H1 (cell line): ENCODE results near the gene ARHGEF3. TPM values are rescaled to one million over a fixed set of nuclear protein-coding genes. Genes with fewer than 3 reads are reported as not detected.

ENCODE experiments used
- CTCF ChIA-PET: fragments of 300-600 bp; sonication (Branson Sonifier 250); formaldehyde crosslinking; loops from one replicate; lab custom pipeline; 2021; ENCODE audit not compliant: partially characterized antibody; lab: Charles Lee
- POLR2A ChIA-PET: fragments of 300-600 bp; sonication (Branson Sonifier 250); formaldehyde crosslinking; loops from one replicate; lab custom pipeline; 2021; ENCODE audit warnings: inconsistent platforms; ENCODE audit not compliant: partially characterized antibody; lab: Charles Lee
- DNase-seq, 2 experiments: peaks; one replicate each; pipeline versions ENCODE4 v3.0.0 to v3.0.0-alpha.2; 2010 to 2022; ENCODE audit warnings: low spot score in 2 of 2, low read depth in 1 of 2, mixed read lengths in 1 of 2
- FAIRE-seq: peaks from 2 replicates; lab custom pipeline; 2011; peaks lifted over from hg19 to GRCh38; lab: Jason Lieb, UNC
- H2AFZ ChIP-seq: 2 replicates; pipeline ENCODE4 v1.8.1; 2012; ENCODE audit warnings: low read length, inconsistent platforms
- H2AK5ac ChIP-seq: 2 replicates; pipeline ENCODE4 v1.6.1; 2013; ENCODE audit warnings: low read depth, low read length
- H2BK120ac ChIP-seq: replicated peaks from 2 replicates; pipeline ENCODE3; 2013; ENCODE audit warnings: low read depth, low read length, inconsistent platforms
- H2BK12ac ChIP-seq: 2 replicates; pipeline ENCODE4 v1.6.1; 2013; ENCODE audit warnings: low read depth, low read length
- H2BK15ac ChIP-seq: 2 replicates; pipeline ENCODE4 v1.6.1; 2013; ENCODE audit warnings: low read length
- H2BK20ac ChIP-seq: 2 replicates; pipeline ENCODE4 v1.6.1; 2013; ENCODE audit warnings: low read length
- H2BK5ac ChIP-seq: 2 replicates; pipeline ENCODE4 v1.6.1; 2013; ENCODE audit warnings: low read depth, low read length
- H3K14ac ChIP-seq: 2 replicates; pipeline ENCODE4 v1.6.1; 2013; ENCODE audit warnings: inconsistent platforms; ENCODE audit not compliant: insufficient read length
- H3K18ac ChIP-seq: 2 replicates; pipeline ENCODE4 v1.6.1; 2013; ENCODE audit warnings: low read length; ENCODE audit errors: extremely low read depth
- H3K23ac ChIP-seq: 2 replicates; pipeline ENCODE4 v1.6.1; 2013; ENCODE audit warnings: inconsistent platforms; ENCODE audit not compliant: insufficient read length
- H3K23me2 ChIP-seq: 2 replicates; pipeline ENCODE4 v1.6.1; 2013; ENCODE audit warnings: low read depth, low read length
- H3K27ac ChIP-seq: 2 replicates; pipeline ENCODE4 v1.6.1; 2011; ENCODE audit warnings: low read depth, low read length, inconsistent platforms
- H3K27me3 ChIP-seq, 4 experiments: replicated peaks in 1 of 4; 1 replicate in 1 of 4; 2 replicates in 3 of 4; pipeline versions ENCODE4 v1.6.1 to v1.8.1; 2011 to 2013; ENCODE audit warnings: low read length in 3 of 4, mild to moderate bottlenecking in 3 of 4, inconsistent platforms in 2 of 4, mixed read lengths in 2 of 4, moderate library complexity in 1 of 4; ENCODE audit not compliant: control insufficient read depth in 3 of 4, insufficient read depth in 3 of 4; ENCODE audit errors: extremely low read depth in 1 of 4
- H3K36me3 ChIP-seq, 4 experiments: 2 replicates each; pipeline versions ENCODE4 v1.6.1 to v1.8.1; 2011 to 2013; ENCODE audit warnings: mild to moderate bottlenecking in 4 of 4, low read length in 3 of 4, moderate library complexity in 2 of 4, control low read depth in 1 of 4, inconsistent platforms in 1 of 4; ENCODE audit not compliant: insufficient read depth in 4 of 4, control insufficient read depth in 2 of 4
- H3K4ac ChIP-seq: replicated peaks from 2 replicates; pipeline ENCODE3; 2013; ENCODE audit warnings: low read length, low read depth, mixed read lengths, inconsistent platforms; ENCODE audit not compliant: insufficient read length
- H3K4me1 ChIP-seq, 4 experiments: replicated peaks in 1 of 4; 1 replicate in 1 of 4; 2 replicates in 3 of 4; pipeline versions ENCODE4 v1.6.1 to v1.8.1; 2011 to 2013; ENCODE audit warnings: low read length in 3 of 4, inconsistent platforms in 2 of 4, mixed read lengths in 1 of 4; ENCODE audit not compliant: insufficient read depth in 4 of 4, control insufficient read depth in 3 of 4
- H3K4me2 ChIP-seq, 2 experiments: 2 replicates each; pipeline versions ENCODE4 v1.6.1 to v1.8.1; 2011 to 2013; ENCODE audit warnings: low read depth in 2 of 2, low read length in 2 of 2, control low read depth in 1 of 2, inconsistent platforms in 1 of 2, mild to moderate bottlenecking in 1 of 2; ENCODE audit not compliant: insufficient read depth in 1 of 2
- H3K4me3 ChIP-seq, 4 experiments: fragments of 200-600, 300-600 bp in 1 of 4; sonication (generic), shearing (Covaris generic), sonication (Bioruptor Twin) in 1 of 4; 2 replicates each; pipeline versions ENCODE4 v1.5.1 to v1.8.1; 2011 to 2016; ENCODE audit warnings: low read length in 4 of 4, low read depth in 3 of 4, control low read depth in 2 of 4, inconsistent platforms in 2 of 4, mild to moderate bottlenecking in 2 of 4, mixed read lengths in 1 of 4, moderate library complexity in 1 of 4; ENCODE audit not compliant: insufficient read depth in 2 of 4; ENCODE audit errors: extremely low read depth in 1 of 4
- H3K56ac ChIP-seq: replicated peaks from 2 replicates; pipeline ENCODE3; 2013; ENCODE audit warnings: low read depth, mild to moderate bottlenecking, mixed read lengths, low read length, inconsistent platforms; ENCODE audit not compliant: insufficient read length
- H3K79me1 ChIP-seq: 2 replicates; pipeline ENCODE4 v1.6.1; 2013; ENCODE audit warnings: low read depth, low read length, control low read depth
- H3K79me2 ChIP-seq, 2 experiments: 2 replicates each; pipeline versions ENCODE4 v1.6.1 to v1.8.1; 2012 to 2013; ENCODE audit warnings: low read length in 2 of 2, mild to moderate bottlenecking in 2 of 2, inconsistent platforms in 1 of 2; ENCODE audit not compliant: insufficient read depth in 2 of 2, control insufficient read depth in 1 of 2
- H3K9ac ChIP-seq, 4 experiments: replicated peaks in 1 of 4; 1 replicate in 1 of 4; 2 replicates in 3 of 4; pipeline versions ENCODE4 v1.6.1 to v1.8.1; 2011 to 2013; ENCODE audit warnings: low read depth in 3 of 4, low read length in 3 of 4, control low read depth in 2 of 4, mild to moderate bottlenecking in 2 of 4, moderate library complexity in 2 of 4, inconsistent platforms in 1 of 4; ENCODE audit errors: extremely low read depth in 1 of 4
- H3K9me3 ChIP-seq, 2 experiments: 2 replicates each; pipeline versions ENCODE4 v1.6.1 to v1.8.1; 2012 to 2013; ENCODE audit warnings: mild to moderate bottlenecking in 2 of 2, moderate library complexity in 2 of 2, control low read depth in 1 of 2, inconsistent platforms in 1 of 2, low read depth in 1 of 2, low read length in 1 of 2, mixed read lengths in 1 of 2; ENCODE audit not compliant: insufficient read depth in 2 of 2
- H4K20me1 ChIP-seq, 2 experiments: replicated peaks in 1 of 2; 2 replicates each; pipeline versions ENCODE3 to v1.8.1; 2011 to 2013; ENCODE audit warnings: inconsistent platforms in 2 of 2, low read length in 2 of 2, mild to moderate bottlenecking in 1 of 2; ENCODE audit not compliant: insufficient read depth in 2 of 2, control insufficient read depth in 1 of 2
- H4K5ac ChIP-seq: 2 replicates; pipeline ENCODE4 v1.6.1; 2013; ENCODE audit warnings: low read length, low read depth, mixed read lengths, inconsistent platforms; ENCODE audit not compliant: insufficient read length
- H4K8ac ChIP-seq: 2 replicates; pipeline ENCODE4 v1.8.0; 2013; ENCODE audit warnings: mild to moderate bottlenecking, moderate library complexity, low read length, inconsistent platforms; ENCODE audit not compliant: insufficient read depth; ENCODE audit errors: extremely low read depth
- H4K91ac ChIP-seq: replicated peaks from 2 replicates; pipeline ENCODE3; 2013; ENCODE audit warnings: low read length, mixed read lengths, inconsistent platforms; ENCODE audit not compliant: insufficient read length
- SIX5 ChIP-seq: IDR thresholded peaks from 2 replicates; pipeline ENCODE4 v1.6.1; 2011; ENCODE audit warnings: mild to moderate bottlenecking, low read depth, low read length
- WGBS, 2 experiments: shearing (Covaris generic) in 1 of 2; methylation state at CpG; one replicate each; pipeline versions ENCODE4 v1.1.6 to v1.1.7; 2013 to 2015; ENCODE audit warnings: low lambda C conversion rate in 2 of 2, mixed read lengths in 2 of 2, inconsistent platforms in 1 of 2, low coverage in 1 of 2, missing lambda C conversion rate in 1 of 2; ENCODE audit not compliant: insufficient replicate concordance in 2 of 2, insufficient coverage in 1 of 2, insufficient read length in 1 of 2; ENCODE audit errors: extremely low coverage in 1 of 2, missing lambda C conversion rate in 1 of 2; 5-methylcytosine and 5-hydroxymethylcytosine counted together
- polyA plus RNA-seq, 7 experiments: library from polyadenylated mRNA; depleted of rRNA in 3 of 7; stranded (reverse) in 5 of 7; unstranded in 2 of 7; fragments of >200 nt in 5 of 7; fragments of 200-250 nt in 2 of 7; gene quantifications; 1 replicate in 5 of 7; 2 replicates in 1 of 7; 4 replicates in 1 of 7; pipeline versions ENCODE4 v1.2.1 to v1.2.3, GENCODE V29; 2011 to 2013; ENCODE audit warnings: missing spikeins in 2 of 7, mixed read lengths in 2 of 7
- total RNA-seq: library from RNA; stranded (reverse); fragmentation: NEBNext Ultra II Directional; extraction: Animal tissue kit (Norgen Biotek cat#: 25700); gene quantifications from 2 replicates; pipeline ENCODE4 v1.2.1, GENCODE V29; 2021

Gene ARHGEF3
- total and polyA plus RNA-seq, 2 of the 8 experiments (the other 6 are each of a cell fraction or from before 2014, with no cell fraction given), result 2.8 to 6.0 TPM

DNA sequence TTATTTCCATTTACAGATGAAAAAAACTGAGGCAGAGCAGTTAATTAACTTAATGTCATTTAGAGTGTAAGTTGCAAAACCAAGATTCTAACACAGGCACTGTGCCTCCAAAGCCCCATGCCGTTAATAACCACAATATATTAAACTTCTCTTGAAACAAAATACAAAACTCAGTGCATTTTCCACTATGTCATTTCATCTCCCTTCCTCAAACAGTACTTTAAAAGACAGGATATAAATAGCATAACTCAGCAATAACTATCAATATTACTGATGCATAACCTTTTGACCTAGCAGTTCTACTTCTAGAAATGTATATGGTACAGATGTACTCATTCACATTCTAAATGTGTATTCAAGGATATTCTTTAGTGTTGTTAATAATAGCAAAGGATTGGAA, 113.6 kb downstream of the ARHGEF3 start:
- Histone ChIP-seq H3K18ac (no peak overlapping the region), H3K14ac (no peak overlapping the region), H3K27me3 (peaks cover 4 to 18% (median 14%) of the 10 kb centered on the region in 4 experiments), H4K8ac (no peak overlapping the region), H4K20me1 (no peaks in the 10 kb centered on the region), H2AFZ (no peak overlapping the region), H2BK20ac (no peak overlapping the region), H2BK12ac (no peak overlapping the region), H2BK120ac (no peak overlapping the region), H3K79me2 (no peaks in the 10 kb centered on the region), H2BK5ac (no peak overlapping the region), H3K4me1 (no peaks in the 10 kb centered on the region), H3K56ac (no peak overlapping the region), H3K23ac (no peak overlapping the region), H3K4me2 (no peak overlapping the region), H3K9ac (no peak overlapping the region), H4K91ac (no peak overlapping the region), H4K5ac (no peak overlapping the region), H3K23me2 (no peaks in the 10 kb centered on the region), H3K4ac (no peak overlapping the region), H2AK5ac (no peak overlapping the region), H3K79me1 (no peaks in the 10 kb centered on the region), H3K9me3 (peaks cover 5 to 16% of the 10 kb centered on the region in 2 experiments; a peak in 3 of 4 replicates), H3K36me3 (peaks cover 0 to 6% (median 0%) of the 10 kb centered on the region in 4 experiments; a peak in 3 of 8 replicates), H2BK15ac (no peak overlapping the region), H3K27ac (no peak overlapping the region), H3K4me3 (no peak overlapping the region)
- 94% methylated on average over 1 of the region's 1 CpG; no CpG with 5 or more reads in 1 of the 2 experiments for WGBS, 2 experiments
- FAIRE-seq (no peak), DNase-seq (no peak)
- POLR2A ChIA-PET, result no interaction called here
- CTCF ChIA-PET, result no interaction called here
- TF ChIP-seq SIX5, result no peak
